Left colon (tissue), 2 donors: ENCODE data around the gene AZIN2. TPM values are rescaled to one million over a fixed set of nuclear protein-coding genes. Genes with fewer than 3 reads are reported as not detected.
"Not testable (repeated sequence)": the region's sequence is repeated elsewhere in the genome, so short reads cannot be mapped to it uniquely, and the experiment has no call there.

ENCODE experiments used
- ATAC-seq: fragments of 200-7000 bp; cut with Tn5 transposase; one replicate; pipeline ENCODE4 v1.9.1; 2020; ENCODE audit warnings: mild to moderate bottlenecking, moderate library complexity
- DNase-seq, 2 donors: peaks; one replicate each; pipeline ENCODE4 v3.0.0-alpha.2; 2020
- intact Hi-C, 2 donors: fragments of 100-400 bp; cut with DNase I in 1 of 2; cut with micrococcal nuclease in 1 of 2; formaldehyde crosslinking; loops; one replicate each; pipeline versions ENCODE4 v1.11.2 to v1.14.0; 2022; cut with DNase I, micrococcal nuclease
- total RNA-seq, 2 donors: library from RNA; stranded (reverse); fragmentation: NEBNext Ultra II Directional; extraction: Animal tissue kit (Norgen Biotek cat#: 25700); gene quantifications; one replicate each; pipeline ENCODE4 v1.2.1, GENCODE V29; 2021
- donor health status: DM: no; HTN: no; CAD: no.
- donor health status: DM: yes; HTN: yes; CAD: no.

Gene AZIN2
- total RNA-seq, 2 donors from 2014 or later: 10.1 to 22.7 TPM

GRCh38 chr1:33119532-33120217 is 38.7 kb downstream of the AZIN2 start:
- intact Hi-C loops: no loop called here
- DNase-seq (no peak), ATAC-seq (no peak)

DNA sequence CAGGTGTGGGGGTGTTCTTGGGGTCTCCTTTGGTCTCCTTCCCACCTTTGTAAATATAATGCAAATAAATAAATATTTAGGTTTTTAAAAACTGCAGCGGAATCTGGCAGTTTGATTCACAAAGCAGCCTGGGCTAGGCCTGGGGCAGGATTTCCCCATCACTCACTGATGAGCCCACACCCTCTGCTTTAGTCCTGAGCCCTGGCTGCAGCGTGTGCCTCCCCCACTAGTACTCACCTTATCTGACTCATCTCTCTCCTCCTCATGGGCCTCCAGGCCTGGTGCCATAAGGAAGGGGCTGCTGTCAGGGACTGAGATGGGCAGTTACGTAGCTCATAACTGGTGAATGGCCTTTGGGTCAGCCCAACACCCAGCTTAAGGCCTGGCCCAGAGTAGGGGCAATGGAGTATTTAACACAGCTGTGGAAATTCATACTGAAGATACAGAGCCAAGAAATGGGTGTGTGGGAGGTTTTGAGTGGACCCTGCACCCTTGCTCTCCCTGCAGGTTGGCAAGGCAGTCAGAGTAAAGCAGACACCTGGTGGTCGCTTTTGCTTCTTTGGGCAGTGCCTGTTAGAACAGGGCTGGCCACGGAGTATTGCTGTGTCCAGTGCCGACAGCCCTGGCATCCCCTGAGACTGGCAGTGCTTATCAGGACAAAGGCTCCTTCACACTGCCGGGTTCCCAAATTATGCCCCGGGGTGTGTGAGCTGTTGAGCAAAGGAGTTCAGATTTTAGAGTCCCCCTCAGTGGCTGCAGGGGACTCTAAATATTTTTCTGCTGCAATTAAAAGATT is 39.7 kb downstream of the AZIN2 start:
- DNase-seq (no peak), ATAC-seq (no peak)
- intact Hi-C loops: no loop called here

DNA sequence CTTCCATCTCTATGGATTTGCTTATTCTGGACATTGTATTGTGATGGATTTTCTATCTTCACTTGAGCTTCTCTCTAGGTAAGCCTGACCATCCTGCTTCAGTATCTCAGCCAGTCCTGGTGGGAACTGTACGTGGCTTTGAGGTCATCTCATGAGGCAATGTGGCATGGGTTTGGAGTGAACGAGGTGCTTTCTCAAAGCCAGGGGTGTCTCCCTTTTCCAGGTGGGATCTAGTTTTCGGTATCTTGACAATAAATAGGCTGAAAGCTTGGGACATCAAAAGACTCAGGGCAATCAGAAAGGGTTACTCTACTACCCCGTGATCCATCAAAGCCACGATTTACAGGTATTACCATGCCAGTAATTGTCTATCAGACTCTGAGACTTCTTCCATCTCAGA is 40.8 kb downstream of the AZIN2 start:
- ATAC-seq: no peak

DNA sequence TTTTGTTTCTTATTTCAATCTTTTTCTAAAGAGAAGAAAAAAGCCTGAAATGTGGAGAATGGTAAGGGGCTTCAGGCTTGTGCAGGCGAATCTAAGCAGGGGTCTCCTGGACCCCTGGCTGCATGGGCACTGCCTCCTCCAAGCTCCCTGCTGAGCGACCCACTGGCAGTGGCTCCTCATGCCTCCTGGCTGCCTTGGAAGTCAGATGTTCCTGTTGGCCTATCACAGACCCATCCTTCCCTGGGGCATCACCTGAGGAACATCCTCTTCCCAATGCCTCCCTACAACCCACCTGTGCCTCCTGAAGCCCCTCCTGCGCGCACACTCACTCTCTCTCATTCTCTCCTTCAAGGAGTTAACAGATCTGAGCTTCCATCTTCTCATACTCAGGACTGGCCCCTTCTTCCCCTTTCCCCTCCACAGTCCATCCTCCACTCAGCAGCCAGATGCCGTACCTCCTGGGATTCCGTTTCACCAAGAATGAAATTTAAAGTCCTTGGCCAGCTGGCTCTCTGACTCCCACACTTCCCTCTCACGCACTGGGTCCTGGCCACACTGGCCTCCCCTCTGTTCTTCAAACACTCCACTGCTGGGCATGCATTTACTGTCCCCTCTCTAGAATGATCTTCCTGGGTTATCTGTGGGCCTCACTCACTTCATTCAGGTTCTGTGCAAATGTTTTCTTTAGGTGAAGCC is 41.7 kb downstream of the AZIN2 start:
- DNase-seq (no peak), ATAC-seq (no peak)
- intact Hi-C loops: no loop called here

More for the DNA sequence above, 40.8 kb downstream of the AZIN2 start:
- intact Hi-C loops: no loop called here
- no peak for DNase-seq

- ATAC-seq (no peak), DNase-seq (no peak)
- intact Hi-C loops: no loop called here
Measured at GRCh38 chr1:33123266-33123665, 42.3 kb downstream of the AZIN2 start.

GRCh38 chr1:33124647-33125046 is 43.7 kb downstream of the AZIN2 start:
- intact Hi-C loops, DNase-seq, ATAC-seq: not testable (repeated sequence)

DNA sequence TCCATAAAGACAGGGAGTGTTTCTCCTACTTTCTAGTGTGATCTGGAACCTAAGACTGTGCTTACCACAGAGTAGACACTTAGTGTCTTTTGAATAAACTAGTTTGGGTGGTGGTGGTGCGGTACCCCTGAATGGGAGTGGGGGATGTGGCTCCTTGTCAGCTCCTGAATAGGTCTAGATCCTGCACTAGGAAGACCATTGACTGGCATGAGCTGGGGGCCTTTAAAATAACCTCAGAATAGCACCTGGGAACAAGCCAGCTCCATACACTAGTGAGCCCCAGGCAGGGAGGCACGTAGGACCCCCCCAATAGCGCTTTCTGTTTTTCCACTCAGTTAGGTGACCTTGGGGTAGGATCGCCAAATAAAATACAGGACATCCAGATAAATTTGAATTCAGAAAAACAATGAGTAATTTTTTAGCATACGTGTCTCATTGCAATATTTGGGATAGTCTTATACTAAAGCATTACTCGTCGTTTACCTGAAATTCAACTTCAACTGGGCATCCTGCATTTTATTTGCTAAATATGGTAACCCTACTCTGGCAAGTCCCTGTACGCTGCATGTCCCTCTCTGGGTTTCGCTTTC is 45.6 kb downstream of the AZIN2 start:
- intact Hi-C loops: no loop called here
- ATAC-seq (no peak), DNase-seq (no peak)

DNA sequence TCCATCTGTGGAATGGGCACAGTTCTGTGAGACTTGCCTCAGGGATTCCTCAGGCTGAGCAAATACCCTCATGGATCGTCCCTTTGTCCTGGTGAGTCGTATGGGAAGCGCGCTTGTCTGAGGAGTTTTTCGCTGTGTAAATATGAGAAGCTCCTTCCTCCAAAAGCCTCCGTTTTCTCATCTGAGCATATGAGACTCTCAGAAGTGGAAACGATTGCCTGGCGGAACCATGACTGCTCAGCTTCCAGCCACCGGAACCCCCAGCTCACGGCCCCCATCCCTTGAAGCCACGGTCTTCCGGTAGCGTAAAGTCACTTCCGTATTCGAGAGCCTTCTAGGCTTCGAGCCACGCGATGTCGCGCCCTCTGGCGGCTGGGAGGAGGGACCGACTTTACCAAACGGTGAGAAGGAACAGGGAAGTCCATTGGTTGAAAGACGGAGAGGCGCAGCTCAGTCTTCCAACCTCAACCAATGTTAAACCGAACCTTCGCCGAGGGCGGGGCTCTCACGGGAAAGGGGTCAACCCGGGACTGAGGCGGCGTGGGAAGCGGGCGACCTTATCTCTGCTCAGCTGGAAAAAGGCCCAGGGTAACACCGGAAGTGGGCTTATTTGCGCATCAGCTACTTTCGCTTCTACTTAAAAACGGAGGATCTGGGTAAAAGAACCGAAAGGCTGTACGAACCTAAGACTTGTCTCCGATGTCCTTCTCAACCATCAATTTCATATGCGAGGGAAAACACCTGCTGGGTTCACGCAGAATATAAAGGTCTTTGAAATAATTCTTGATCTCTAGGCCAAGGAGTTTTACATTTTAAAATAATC is 46.3 kb downstream of the AZIN2 start:
- ATAC-seq (peak; percentile 97), DNase-seq (peak; percentile 98 to 99)
- intact Hi-C loops: no loop called here

DNA sequence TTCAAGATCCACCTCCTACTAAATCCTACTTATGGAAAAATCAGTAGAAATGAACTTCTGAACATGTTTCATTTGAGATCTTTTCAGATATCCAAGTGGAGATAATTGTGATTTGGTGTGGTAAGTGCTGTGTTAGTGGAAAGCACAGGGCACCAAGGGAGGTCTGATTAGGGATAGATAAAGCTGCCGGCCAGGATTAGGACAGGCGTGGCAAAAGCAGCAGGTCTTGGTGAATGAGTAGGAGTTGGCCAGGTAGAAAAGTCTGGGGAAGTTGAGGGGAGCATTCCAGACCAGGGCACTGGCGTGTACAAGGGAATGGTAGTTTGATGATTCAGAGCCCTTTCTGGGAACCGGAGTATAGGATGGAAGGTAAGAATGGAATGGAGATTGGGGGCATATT is 47.8 kb downstream of the AZIN2 start:
- ATAC-seq: no peak
- no peak for DNase-seq
- intact Hi-C loops: no loop called here

GRCh38 chr1:33130297-33130696 is 49.3 kb downstream of the AZIN2 start:
- ATAC-seq (no peak), DNase-seq (no peak)
- intact Hi-C loops: no loop called here

DNA sequence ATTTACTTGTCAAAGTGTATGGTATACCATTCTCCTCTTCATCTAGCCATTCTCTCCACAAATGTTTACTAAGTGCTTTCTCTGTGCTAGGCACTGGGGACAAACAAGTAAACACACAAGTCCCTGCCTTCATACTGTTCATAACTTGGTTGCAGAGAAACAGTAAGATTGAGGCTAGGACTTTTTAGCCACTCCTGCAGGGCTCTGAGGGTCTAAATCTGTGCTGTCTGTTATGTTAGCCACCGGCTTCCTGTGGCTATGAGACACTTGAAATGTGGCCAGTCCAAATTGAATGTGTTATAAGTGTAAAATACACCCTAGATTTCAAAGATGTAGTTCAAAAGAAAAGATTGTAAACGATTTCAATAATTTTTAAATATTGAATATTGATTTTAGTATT is 50.2 kb downstream of the AZIN2 start:
- ATAC-seq: no peak
- DNase-seq: no peak
- intact Hi-C loops: no loop called here

DNA sequence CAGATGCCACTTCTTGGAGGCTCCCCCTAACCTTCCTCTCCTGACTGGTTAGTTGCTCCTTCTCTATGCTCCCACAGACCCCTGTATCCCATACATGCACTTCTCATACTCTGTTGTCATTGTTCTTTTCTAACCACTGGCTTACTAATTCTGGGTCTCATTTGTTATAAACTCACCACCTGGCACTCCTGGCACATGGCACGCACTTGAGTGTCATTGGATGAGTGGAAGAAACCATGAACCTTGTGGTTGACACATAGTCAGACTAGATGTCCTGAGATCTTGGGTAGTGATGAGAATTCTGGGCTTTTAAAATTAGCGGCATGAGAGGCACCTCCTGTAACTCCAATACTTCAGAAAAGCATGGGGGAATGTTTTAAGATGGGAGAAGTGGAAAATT is 51.6 kb downstream of the AZIN2 start:
- ATAC-seq (no peak), DNase-seq (no peak)
- intact Hi-C loops: no loop called here

- intact Hi-C loops: no loop called here
- ATAC-seq (no peak), DNase-seq (peak in 1 of 2 donors; percentile 12)
Measured at GRCh38 chr1:33133478-33134105, 52.6 kb downstream of the AZIN2 start.

DNA sequence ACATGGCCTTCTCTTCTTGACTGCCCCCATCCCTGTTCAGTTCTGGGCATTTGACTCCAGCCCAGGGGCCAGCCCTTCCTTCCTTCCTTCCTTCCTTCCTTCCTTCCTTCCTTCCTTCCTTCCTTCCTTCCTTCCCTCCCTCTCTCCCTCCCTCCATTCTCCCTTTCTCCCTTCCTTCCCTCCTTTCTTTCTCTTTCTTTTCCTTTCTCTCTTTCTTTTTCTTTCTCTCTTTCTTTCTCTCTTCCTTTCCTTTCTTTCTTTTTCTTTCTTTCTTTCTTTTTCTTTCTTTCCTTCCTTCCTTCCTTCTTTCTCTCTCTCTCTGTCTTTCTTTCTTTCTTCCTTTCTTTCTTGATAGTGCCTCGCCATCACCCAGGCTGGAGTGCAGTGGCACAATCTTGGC is 55.1 kb downstream of the AZIN2 start:
- DNase-seq, intact Hi-C loops, ATAC-seq: not testable (repeated sequence)

DNA sequence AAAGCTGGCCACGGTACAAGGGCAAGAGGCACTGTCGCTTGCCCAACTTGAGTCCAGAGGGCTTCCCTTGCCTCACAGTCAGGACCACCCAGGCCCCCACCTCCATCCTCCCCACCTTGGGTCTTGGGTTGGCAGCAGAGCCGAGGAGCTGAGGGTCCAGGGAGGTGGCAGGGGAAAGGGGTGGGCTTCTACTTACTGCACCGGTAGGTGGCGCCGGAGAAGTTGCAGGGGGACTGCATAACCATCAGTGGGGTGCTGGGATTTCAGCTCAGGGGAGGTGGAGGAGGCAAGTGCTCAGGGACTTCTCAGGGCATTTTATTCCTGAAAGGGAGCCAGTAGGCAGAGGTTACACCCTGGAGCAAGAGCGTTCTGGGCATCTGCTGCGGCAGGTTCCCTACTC is 56.8 kb downstream of the AZIN2 start:
- no peak for ATAC-seq

GRCh38 chr1:33140153-33141149 is 59.5 kb downstream of the AZIN2 start:
- DNase-seq: no peak
- intact Hi-C loops: no loop called here

More for the DNA sequence above, 56.8 kb downstream of the AZIN2 start:
- peak in 1 of 2 donors; percentile 27 for DNase-seq
- intact Hi-C loops: no loop called here

DNA sequence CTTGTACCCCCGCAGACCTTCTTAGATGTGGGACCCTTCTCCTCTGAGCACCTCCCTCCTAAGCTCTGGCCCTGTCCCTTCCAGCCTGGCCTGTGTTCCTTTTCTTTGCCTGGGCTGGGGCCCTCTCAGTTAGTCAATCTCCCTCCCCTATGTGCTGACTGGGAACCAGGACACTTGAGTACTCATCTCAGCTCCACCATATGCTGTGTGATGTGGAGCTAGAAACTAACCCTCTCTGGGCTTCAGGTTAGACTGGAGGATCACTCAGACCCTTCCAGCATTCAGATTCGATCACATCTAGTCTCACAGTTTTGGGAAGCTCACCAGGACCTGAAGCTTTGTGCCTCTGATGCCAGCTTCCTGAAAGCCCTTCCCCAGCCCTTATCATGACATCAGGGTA is 60.3 kb downstream of the AZIN2 start:
- intact Hi-C loops: no loop called here
- ATAC-seq: no peak
- DNase-seq: no peak

More at GRCh38 chr1:33140153-33141149, 59.5 kb downstream of the AZIN2 start:
- ATAC-seq: no peak
